ENCODE results near the gene ANKDD1A.

ANKDD1A gene

DNA sequence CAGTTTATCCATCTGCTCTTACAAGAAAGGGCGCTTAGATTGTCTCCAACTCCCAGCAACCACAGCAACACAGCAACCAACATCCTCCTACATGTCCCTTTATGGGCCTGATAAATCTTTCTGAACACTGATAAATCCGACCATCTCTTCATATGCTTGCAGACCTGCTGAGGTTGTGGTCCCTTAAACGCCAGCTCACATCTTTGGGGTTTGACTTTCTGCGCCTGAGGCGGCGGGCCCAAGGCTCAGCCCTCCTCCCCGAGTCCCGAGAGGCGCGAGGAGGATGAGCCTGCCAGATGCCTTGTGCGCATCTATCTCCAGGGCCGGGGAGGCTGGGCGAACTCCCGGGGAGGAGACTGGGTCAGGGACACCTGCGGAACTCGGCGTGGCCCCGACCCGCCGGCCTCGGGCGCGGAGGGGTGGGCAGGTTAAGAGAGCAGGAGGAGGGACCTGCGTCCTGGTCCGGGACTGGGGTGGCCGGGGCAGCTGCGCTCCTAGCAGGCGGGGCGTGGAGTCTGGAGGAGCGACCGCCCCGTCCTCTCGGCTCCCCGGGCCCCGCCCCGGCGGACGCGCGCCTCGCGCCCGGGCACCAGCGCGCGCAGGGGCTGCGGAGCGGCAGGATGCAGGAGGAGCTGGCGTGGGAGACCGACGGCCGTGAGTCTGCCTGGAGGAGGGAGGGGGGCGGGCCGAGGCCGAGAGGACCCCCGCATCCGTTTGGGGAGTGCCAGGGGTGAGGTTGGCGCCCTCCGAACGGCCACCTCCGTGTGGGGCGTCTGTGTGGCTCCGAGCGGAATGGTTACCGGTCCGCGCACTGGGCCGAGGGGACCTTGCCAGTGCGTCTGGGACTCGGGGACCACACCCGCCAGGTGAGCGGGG lies at the start of gene ANKDD1A:
TSS of gene ANKDD1A (plus strand) at position 592 of the 876 bp plus-strand sequence. CDS start at position 621, 29 bp downstream.
- DNase-seq (ENCODE audit: low read depth) = peak; percentile 57

GRCh38 chr15:64861960-64862359 lies 49.7 kb upstream of the ANKDD1A start:
- no peak for DNase-seq (ENCODE audit: low read depth)

DNA sequence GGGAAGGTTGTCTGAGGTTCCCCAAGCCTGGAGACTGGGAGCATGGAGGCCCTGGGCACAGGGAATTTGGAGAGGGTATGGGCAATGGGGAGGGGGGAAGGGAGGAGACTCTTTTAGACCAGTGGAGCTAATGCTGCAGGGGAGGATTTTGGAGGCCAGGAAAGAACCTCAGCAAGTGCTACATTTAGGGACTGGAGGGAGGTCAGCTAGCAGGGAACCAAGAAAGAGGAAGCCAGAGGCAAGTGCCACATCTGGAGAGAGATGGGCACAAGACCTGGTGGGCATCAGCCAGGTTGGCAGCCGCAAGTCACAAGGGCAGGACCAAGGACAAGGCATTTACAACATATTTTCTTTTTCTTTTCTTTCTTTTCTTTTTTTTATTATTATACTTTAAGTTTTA lies 49.3 kb upstream of the ANKDD1A start:
- no peak for DNase-seq (ENCODE audit: low read depth)

DNA sequence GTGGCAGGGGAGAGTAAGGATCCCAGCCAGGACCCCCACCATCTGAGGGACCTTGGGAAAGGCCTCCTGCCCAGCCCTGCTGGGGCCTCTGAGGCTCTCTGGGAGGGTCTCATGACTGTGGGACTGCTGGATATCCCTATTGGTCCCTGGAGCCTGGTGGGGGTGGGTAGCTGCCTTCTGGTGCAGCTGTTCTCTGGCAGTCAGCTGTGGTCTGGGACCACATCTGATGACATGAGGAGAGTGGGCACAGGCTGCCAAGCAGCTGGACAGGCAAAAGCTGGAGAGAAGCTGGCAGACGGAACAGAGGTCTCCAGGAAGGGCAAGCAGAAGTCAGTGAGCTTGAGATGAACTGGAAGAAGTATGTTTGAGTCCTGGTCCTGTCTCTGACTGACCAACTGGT lies 47.6 kb upstream of the ANKDD1A start:
- no peak for DNase-seq (ENCODE audit: low read depth)

GRCh38 chr15:64865126-64865997 lies 46.3 kb upstream of the ANKDD1A start:
- no peak for DNase-seq (ENCODE audit: low read depth)

DNA sequence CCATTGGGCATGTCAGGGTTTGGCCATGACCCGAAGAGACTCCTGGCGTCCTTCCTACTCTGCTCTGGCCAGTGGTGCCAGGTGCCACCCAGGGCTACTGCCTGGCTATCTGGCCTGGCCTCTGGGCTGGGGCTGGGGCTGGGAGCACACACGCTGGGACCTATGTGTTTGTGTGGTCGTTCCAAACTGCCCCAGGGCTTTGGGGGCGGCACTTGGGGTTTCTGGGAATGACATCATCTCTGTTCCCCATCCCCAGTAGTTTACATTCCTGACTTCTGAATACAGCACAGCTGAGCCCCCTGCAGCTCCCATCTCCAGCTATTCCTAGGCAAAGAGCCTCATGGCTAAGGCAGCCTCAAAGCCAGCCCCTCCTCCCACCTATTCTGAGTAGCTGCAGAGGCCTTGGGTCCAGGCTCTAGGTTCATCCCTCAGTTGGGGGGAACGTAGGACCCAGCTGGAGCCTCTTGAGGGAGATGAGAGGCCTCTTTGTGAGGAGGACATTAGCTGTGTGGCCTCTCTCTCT lies 45.6 kb upstream of the ANKDD1A start:
- DNase-seq (ENCODE audit: low read depth) = peak; percentile 95

DNA sequence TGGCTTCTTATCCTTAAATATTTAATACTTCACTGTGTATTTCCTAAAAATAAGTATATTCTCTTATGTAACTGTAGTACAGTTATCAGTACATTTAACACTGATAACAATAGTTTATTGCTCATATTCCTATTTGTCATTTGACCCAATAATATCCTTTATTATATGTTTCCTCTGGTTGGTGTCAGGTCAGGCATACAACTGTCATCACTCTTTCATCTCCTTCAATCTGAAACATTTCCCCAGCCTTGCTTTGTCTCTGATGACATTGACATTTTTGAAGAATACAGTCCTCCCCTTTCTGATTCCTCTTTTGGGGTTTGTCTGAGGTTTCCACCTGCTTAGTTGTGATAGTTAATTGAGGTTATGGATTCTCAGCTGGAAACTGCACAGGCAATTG lies 42.2 kb upstream of the ANKDD1A start:
- no peak for DNase-seq (ENCODE audit: low read depth)

DNA sequence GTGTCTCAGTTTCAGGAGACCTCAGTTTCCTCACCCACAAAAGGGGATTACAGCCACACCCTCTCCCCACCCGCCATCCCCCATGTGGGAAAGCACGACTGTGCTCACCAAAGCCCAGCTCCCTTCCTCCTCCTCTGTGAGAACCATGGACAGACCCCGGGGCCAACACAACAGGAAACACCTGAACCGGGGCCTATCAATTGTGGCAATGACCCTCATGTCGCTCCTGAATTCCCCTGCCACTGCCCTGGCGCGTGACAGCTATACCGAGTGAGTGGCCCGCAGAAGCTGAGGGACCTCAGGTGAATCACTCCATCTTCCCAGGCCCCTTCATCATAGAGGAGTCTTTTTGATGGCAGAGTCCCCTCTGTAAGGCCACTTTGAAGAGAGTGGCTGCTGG lies 41.3 kb upstream of the ANKDD1A start:
- DNase-seq (ENCODE audit: low read depth) = no peak

DNA sequence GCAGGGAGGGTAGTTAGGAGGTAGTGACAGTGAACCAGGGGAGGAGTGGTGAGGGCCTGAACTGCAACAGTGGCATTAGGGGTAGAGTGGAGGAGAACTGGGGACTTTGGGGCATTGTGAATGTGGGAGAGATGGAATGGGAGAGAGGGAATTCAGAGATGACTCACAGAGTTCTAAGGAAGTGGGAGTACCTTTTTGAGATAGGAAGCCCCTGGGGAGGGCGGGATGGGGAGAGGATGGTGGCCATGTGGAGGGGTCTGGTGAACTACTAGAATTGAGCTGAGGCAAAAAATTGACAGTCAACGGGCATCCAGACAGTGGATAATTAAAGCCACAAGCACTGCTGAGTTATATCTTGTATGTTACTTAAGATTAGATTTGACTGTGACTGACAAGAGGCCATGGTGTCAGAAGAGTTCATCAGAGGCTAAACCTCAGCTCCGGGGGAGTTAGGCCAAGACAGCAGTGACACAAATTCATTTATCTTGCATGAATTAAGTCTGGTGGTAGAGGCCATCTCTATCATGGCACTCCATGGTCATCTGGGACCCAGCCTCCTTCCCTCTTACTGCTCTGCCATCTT lies 36.0 kb upstream of the ANKDD1A start:
- no peak for DNase-seq (ENCODE audit: low read depth)

GRCh38 chr15:64877435-64877834 lies 34.3 kb upstream of the ANKDD1A start:
- no peak for DNase-seq (ENCODE audit: low read depth)

DNA sequence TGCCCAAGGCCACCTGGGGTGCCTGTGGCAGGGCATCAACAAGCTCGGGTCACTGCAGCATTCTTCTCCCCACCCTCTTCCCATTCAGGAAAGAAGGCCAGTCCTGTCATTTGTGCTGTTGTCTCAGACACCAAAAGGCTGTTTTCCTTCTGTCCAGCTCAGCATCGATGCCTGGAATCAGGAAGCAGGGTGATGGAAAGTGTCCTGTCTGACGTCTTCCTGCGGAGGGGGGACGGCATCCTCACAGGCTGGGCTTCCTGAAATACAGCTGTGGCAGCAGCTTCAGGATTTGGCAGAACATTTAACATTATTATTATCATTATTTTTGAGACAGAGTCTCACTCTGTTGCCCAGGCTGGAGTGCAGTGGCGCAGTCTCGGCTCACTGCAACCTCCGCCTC lies 33.0 kb upstream of the ANKDD1A start:
- DNase-seq (ENCODE audit: low read depth) = no peak

GRCh38 chr15:64883100-64883581 lies 28.6 kb upstream of the ANKDD1A start:
- peak; percentile 50 for DNase-seq (ENCODE audit: low read depth)

DNA sequence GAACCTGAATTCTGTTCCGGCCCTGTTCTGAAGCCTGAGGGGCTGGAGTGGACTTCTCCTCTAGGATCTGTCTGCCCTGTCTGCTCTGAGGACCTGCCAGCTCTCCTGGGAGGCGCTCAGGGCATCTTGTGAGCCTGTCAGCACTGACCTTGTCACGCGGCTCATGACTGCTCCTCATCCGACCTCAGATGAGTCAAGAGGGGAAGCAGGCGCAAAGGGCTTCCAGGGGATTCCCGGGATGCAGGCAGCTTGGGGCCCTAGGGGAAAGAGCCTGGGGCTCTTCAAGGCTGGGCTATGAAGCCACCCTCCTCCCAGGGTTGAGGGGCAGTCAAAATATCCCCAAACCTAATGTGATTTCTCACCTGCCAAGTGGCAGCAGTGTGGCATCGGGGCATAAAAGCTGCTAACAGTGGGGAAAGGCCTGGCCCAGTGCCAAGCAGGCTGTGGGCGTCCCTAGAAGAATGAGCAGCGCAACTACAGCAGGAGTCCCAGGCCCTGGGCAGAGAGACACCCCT lies 27.6 kb upstream of the ANKDD1A start:
- DNase-seq (ENCODE audit: low read depth) = peak; percentile 96

DNA sequence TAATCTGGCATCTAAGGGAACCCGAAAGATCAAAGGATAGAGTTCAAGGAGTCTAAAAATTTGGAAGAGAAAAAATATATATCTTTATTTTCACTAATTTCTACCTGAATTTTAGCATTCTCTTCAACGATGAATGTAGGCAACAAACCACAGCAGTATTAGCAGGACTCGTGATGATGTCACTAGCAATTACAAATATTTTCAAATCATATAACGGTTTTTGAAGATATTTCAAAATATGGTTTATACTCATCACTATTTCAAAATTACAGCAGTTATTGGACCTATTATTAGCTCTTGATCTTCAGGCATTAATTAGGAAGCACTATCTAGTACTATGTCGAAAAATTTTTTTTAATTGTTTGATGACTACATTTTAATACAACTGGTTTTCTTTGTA lies 27.0 kb upstream of the ANKDD1A start:
- no peak for DNase-seq (ENCODE audit: low read depth)

DNA sequence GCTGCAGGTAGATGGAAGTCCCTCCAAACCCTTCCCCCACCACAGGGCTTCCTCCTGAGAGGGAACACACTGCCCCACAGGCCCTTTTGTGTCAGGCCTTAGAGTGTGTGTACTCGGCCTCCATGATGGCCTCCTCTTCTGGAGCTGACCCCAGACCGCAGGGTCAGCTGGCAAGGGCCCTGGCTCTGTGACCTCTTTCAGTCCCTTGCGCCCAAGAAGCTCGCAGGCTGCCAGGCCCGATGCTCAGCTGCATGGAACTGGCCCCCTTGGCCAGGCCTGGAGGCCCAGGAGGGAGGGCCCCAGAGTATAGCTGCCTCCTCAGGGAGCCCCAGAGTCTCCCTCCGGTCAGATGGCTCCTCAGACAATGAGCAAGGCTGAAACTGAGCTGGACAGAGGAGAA lies 23.4 kb upstream of the ANKDD1A start:
- no peak for DNase-seq (ENCODE audit: low read depth)

DNA sequence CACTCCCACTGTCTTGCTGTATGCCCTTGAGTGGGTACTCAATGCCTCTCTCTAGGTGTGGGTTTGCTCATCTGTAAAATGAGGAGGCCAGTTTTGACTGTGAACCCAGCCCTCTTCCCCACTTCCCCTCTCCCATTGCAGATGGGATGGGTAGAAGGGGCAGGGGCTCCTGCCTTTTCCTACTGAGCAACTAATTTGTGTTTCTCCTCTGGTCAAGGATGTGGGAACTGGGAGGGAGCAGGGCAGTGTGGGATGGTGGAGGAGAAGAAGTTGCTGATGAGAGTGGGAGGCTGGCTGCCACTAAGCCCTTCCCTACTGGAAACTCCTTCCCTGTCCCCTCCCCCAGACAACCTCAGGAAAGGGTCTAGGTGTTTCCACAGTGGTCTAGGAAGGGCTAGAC lies 20.1 kb upstream of the ANKDD1A start:
- no peak for DNase-seq (ENCODE audit: low read depth)

DNA sequence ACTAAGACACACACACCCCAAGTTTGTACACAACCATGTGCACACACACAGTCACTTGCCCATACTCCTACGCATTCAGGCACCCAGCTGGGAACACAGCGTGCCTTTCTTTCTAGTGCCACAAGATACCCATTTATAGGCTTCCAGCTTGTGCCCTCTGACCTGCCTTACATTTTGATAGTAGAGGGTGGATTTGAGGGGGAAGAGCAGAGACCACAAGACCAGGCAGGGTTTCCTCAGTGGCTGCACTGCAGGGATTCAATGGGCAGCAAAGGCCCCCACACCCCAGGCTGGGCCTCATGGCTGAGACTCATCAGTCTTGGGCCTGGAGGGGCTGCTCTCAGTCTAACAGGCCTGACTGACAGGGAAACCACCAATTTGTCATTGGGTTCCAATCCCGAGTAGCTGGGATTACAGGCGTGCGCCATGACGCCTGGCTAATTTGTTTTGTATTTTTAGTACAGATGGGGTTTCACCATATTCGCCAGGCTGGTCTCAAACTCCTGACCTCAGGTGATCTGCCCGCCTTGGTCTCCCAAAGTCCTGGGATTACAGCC lies 18.8 kb upstream of the ANKDD1A start:
- no peak for DNase-seq (ENCODE audit: low read depth)

GRCh38 chr15:64893481-64894394 lies 18.0 kb upstream of the ANKDD1A start:
- peak; percentile 97 for DNase-seq (ENCODE audit: low read depth)

DNA sequence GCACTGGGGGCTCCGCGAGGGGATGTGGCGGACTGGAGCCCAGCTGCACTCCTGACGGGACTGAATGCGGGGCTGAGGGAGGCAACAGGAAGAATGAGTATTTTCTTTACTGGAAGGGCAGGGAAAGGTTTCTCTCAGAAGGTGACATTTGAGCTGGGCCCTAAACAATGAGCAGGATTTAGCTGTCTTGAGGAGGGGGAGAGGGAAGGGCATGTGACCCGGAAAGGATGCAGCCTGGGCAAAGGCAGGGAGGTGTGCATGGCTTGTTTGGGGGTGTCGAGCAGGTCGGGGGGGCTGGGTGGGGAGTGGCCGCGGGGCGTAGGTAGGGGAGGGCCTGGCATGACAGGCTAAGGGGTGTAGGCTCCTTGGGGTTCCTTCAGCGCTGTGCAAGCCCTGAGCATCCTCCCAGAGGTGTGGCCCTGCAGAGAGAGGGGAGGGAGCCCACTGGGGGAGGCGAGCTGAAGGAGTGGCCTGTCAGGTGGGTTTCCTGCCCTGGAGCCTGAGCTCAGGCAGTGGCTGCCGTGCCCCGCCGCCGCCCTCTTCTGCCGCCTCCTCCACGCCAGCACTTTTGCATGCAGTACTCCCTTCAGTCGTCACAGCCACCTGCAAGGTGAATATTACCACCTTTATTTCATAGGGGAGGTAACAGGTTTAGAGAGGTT lies 17.2 kb upstream of the ANKDD1A start:
- no peak for DNase-seq (ENCODE audit: low read depth)

Measured in iris pigment epithelial cell (primary cell).